Cardiac muscle cell (in vitro differentiated cells and primary cell): ENCODE results near the gene SNX33. TPM values are rescaled to one million over a fixed set of nuclear protein-coding genes. Genes with fewer than 3 reads are reported as not detected.
A peak's percentile ranks its signal among the peaks of the same experiment; 100 is the strongest.

ENCODE experiments used
- DNase-seq, 2 donors: peaks; one replicate each; pipeline versions ENCODE4 v3.0.0 to v3.0.0-alpha.2; 2010 to 2017; ENCODE audit warnings: low read depth in 1 of 2, low spot score in 1 of 2
- H3K27ac ChIP-seq: fragments of 200-600 bp; sonication (generic); 2 replicates; pipeline ENCODE4 v1.5.1; 2016
- H3K27me3 ChIP-seq: fragments of 200-600 bp; sonication (generic); 2 replicates; pipeline ENCODE4 v1.6.0; 2016; ENCODE audit warnings: control low read depth
- H3K36me3 ChIP-seq: fragments of 200-600 bp; sonication (generic); 2 replicates; pipeline ENCODE4 v1.5.1; 2016; ENCODE audit warnings: control low read depth
- H3K4me1 ChIP-seq: fragments of 200-600 bp; sonication (generic); 2 replicates; pipeline ENCODE4 v1.8.1; 2017; ENCODE audit warnings: low read depth, mild to moderate bottlenecking, mixed run types
- H3K4me3 ChIP-seq: fragments of 200-600 bp; sonication (generic); 2 replicates; pipeline ENCODE4 v1.5.1; 2016; ENCODE audit warnings: mild to moderate bottlenecking
- H3K9me3 ChIP-seq: fragments of 200-600 bp; sonication (generic); 2 replicates; pipeline ENCODE4 v1.5.1; 2017; ENCODE audit warnings: low read depth, mild to moderate bottlenecking, control low read depth
- polyA plus RNA-seq: library from polyadenylated mRNA; unstranded; fragments of >200 nt; fragmentation: Nextera tagmentation; extraction: Ambion mirVana; gene quantifications from 2 replicates; pipeline ENCODE4 v1.2.1, GENCODE V29; 2016
- total RNA-seq: library from RNA; depleted of rRNA; stranded (reverse); fragments of >200 nt; gene quantifications from 2 replicates; pipeline ENCODE4 v1.2.3, GENCODE V29; 2016
- TF ChIP-seq, protein P1 (sequence below): IDR thresholded peaks from 2 replicates; pipeline ENCODE4 v1.5.1; 2012; ENCODE audit warnings: low read depth, mild to moderate bottlenecking, low read length

The SNX33 gene
- total and polyA plus RNA-seq, 2 experiments from 2014 or later: 9.5 to 17.1 TPM

DNA sequence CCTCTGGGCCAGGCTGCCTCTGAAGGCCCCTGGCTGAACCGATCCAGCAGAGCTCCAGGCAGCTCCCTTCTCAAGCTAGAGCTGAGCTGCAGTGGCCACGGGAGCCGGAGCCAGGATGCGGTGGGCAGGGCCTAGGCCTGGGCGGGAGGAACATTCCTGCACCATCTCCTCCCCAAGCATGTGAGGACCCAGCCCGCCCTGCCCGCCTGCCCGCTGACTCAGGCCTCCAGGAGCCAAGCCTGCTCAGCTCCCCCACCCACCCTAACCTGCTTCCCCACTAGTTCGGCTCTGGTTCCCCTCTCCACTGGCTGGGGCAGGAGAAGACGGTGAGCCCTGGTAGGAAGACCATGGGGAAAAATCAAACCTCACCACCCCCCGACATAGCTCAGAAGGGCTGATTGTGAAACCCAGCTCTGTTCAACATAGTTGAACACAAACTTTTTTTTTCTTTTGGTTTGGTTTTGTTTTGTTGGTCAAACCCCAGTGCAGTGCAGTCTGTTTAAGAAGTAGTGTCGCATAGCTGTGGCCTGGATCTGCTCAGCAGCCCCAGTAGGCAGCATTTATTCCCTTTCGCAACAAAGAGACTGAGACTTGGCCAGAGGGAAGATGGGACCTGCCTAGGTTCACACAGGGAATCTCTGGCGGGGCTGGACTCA lies 13.5 kb downstream of the SNX33 start:
- no peaks in the 10 kb centered on the region for H3K27me3 ChIP-seq
- DNase-seq: peak in 1 of 2 donors; percentile 97
- no peak overlapping the region for H3K27ac ChIP-seq
- no peaks in the 10 kb centered on the region for H3K9me3 ChIP-seq
- no peaks in the 10 kb centered on the region for H3K36me3 ChIP-seq
- TF ChIP-seq, protein P1, sequence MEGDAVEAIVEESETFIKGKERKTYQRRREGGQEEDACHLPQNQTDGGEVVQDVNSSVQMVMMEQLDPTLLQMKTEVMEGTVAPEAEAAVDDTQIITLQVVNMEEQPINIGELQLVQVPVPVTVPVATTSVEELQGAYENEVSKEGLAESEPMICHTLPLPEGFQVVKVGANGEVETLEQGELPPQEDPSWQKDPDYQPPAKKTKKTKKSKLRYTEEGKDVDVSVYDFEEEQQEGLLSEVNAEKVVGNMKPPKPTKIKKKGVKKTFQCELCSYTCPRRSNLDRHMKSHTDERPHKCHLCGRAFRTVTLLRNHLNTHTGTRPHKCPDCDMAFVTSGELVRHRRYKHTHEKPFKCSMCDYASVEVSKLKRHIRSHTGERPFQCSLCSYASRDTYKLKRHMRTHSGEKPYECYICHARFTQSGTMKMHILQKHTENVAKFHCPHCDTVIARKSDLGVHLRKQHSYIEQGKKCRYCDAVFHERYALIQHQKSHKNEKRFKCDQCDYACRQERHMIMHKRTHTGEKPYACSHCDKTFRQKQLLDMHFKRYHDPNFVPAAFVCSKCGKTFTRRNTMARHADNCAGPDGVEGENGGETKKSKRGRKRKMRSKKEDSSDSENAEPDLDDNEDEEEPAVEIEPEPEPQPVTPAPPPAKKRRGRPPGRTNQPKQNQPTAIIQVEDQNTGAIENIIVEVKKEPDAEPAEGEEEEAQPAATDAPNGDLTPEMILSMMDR: no peak
- H3K4me3 ChIP-seq: no peak overlapping the region
- no peaks in the 10 kb centered on the region for H3K4me1 ChIP-seq

- TF ChIP-seq, protein P1: no peak
- Histone ChIP-seq H3K36me3 (no peaks in the 10 kb centered on the region), H3K27me3 (no peaks in the 10 kb centered on the region), H3K4me3 (no peak overlapping the region), H3K27ac (no peak overlapping the region), H3K4me1 (no peaks in the 10 kb centered on the region), H3K9me3 (no peaks in the 10 kb centered on the region)
- no peak for DNase-seq
These were observed 14.0 kb downstream of the SNX33 start for GRCh38 chr15:75661756-75662140.

GRCh38 chr15:75662823-75663519 lies 15.3 kb downstream of the SNX33 start:
- Histone ChIP-seq H3K36me3 (no peaks in the 10 kb centered on the region), H3K27ac (no peak overlapping the region), H3K9me3 (no peaks in the 10 kb centered on the region), H3K4me3 (no peak overlapping the region), H3K27me3 (no peaks in the 10 kb centered on the region), H3K4me1 (no peaks in the 10 kb centered on the region)
- DNase-seq: no peak
- TF ChIP-seq, protein P1: no peak

- no peak for DNase-seq
- Histone ChIP-seq H3K27ac (no peak overlapping the region), H3K27me3 (no peaks in the 10 kb centered on the region), H3K4me3 (no peak overlapping the region), H3K9me3 (no peaks in the 10 kb centered on the region), H3K4me1 (no peaks in the 10 kb centered on the region), H3K36me3 (no peaks in the 10 kb centered on the region)
- TF ChIP-seq, protein P1: no peak
These were observed 16.3 kb downstream of the SNX33 start for GRCh38 chr15:75663931-75664421.

- Histone ChIP-seq H3K9me3 (no peaks in the 10 kb centered on the region), H3K27ac (no peak overlapping the region), H3K4me3 (no peak overlapping the region), H3K27me3 (no peaks in the 10 kb centered on the region), H3K4me1 (no peaks in the 10 kb centered on the region), H3K36me3 (no peaks in the 10 kb centered on the region)
- peak in 1 of 2 donors; percentile 97 for DNase-seq
- TF ChIP-seq, protein P1: no peak
These were observed 19.2 kb downstream of the SNX33 start for GRCh38 chr15:75666823-75667501.
